GM12878 (cell line): ENCODE results near the gene SMARCAD1. TPM values are rescaled to one million over a fixed set of nuclear protein-coding genes. Genes with fewer than 3 reads are reported as not detected.

Experiments
- ATAC-seq: fragments of 200-7000 bp; cut with Tn5 transposase; 3 replicates; pipeline ENCODE4 v1.9.1; 2020; ENCODE audit warnings: mild to moderate bottlenecking, moderate library complexity
- BruUV-seq: library from RNA; stranded (reverse); fragments of 400-500 nt; replicated peaks from 2 replicates; lab custom pipeline; 2021; lab: Mats Ljungman, UMichigan
- CTCF ChIA-PET: fragments of 300-600 bp; sonication (Branson Sonifier 250); formaldehyde crosslinking; extraction: SDS; loops from one replicate; lab custom pipeline; 2021; ENCODE audit warnings: inconsistent platforms; lab: Yijun Ruan, JAX
- POLR2A ChIA-PET: fragments of 350-600 bp; formaldehyde crosslinking; extraction: SDS; loops from one replicate; lab custom pipeline; 2021; ENCODE audit warnings: inconsistent platforms; lab: Charles Lee
- RAD21 ChIA-PET: fragments of 300-600 bp; sonication (Branson Sonifier 250); formaldehyde crosslinking; loops from one replicate; lab custom pipeline; 2023; ENCODE audit warnings: antibody characterized with exemption; ENCODE audit not compliant: unreplicated experiment; lab: Charles Lee
- SMC1A ChIA-PET: fragments of 300-600 bp; sonication (Branson Sonifier 250); formaldehyde crosslinking; loops from one replicate; lab custom pipeline; 2023; ENCODE audit not compliant: unreplicated experiment, uncharacterized antibody; lab: Charles Lee
- DNase-seq: peaks from one replicate; pipeline ENCODE4 v3.0.0-alpha.2; 2011; ENCODE audit warnings: low read depth, low spot score
- FAIRE-seq: peaks from 3 replicates; lab custom pipeline; 2011; peaks lifted over from hg19 to GRCh38; lab: Jason Lieb, UNC
- H2AFZ ChIP-seq: 2 replicates; pipeline ENCODE4 v1.6.0; 2011; ENCODE audit warnings: low read depth, low read length, control low read depth; ENCODE audit not compliant: control insufficient read depth
- H3K27ac ChIP-seq: 2 replicates; pipeline ENCODE4 v1.5.1; 2011; ENCODE audit warnings: control low read depth; ENCODE audit not compliant: control insufficient read depth, insufficient read depth
- H3K27me3 ChIP-seq, 2 experiments: replicated peaks in 1 of 2; 2 replicates each; pipeline versions ENCODE4 v1.6.0 to v1.6.1; 2011; ENCODE audit warnings: low read length in 1 of 2; ENCODE audit not compliant: control insufficient read depth in 2 of 2, insufficient read depth in 2 of 2
- H3K36me3 ChIP-seq, 2 experiments: 2 replicates each; pipeline ENCODE4 v1.5.1; 2011; ENCODE audit warnings: low read length in 1 of 2; ENCODE audit not compliant: control insufficient read depth in 2 of 2, insufficient read depth in 2 of 2
- H3K4me1 ChIP-seq: 2 replicates; pipeline ENCODE4 v1.6.1; 2011; ENCODE audit warnings: mild to moderate bottlenecking, low read length, moderate library complexity, mixed read lengths; ENCODE audit not compliant: control insufficient read depth, insufficient read depth
- H3K4me2 ChIP-seq: 2 replicates; pipeline ENCODE4 v1.6.0; 2011; ENCODE audit warnings: control low read depth; ENCODE audit not compliant: control insufficient read depth, insufficient read depth
- H3K4me3 ChIP-seq: fragments of 200-600 bp; sonication (generic); 2 replicates; pipeline ENCODE4 v1.5.1; 2016
- H3K79me2 ChIP-seq: 2 replicates; pipeline ENCODE4 v1.6.0; 2011; ENCODE audit warnings: low read length; ENCODE audit not compliant: control insufficient read depth, insufficient read depth
- H3K9ac ChIP-seq: 2 replicates; pipeline ENCODE4 v1.8.0; 2011; ENCODE audit warnings: low read length, control low read depth, mixed read lengths; ENCODE audit not compliant: control insufficient read depth, insufficient read depth
- H3K9me3 ChIP-seq: replicated peaks from 3 replicates; pipeline ENCODE4 v1.5.1; 2011; ENCODE audit warnings: mild to moderate bottlenecking, low read length; ENCODE audit not compliant: control insufficient read depth, insufficient read depth
- H4K20me1 ChIP-seq: 2 replicates; pipeline ENCODE4 v1.6.0; 2011; ENCODE audit not compliant: control insufficient read depth, insufficient read depth
- CBX3 ChIP-seq: fragments of 200-600 bp; sonication (generic); IDR thresholded peaks from 2 replicates; pipeline ENCODE4 v1.6.1; 2016; ENCODE audit warnings: low read depth, borderline replicate concordance
- CREB1 ChIP-seq: IDR thresholded peaks from 2 replicates; pipeline ENCODE4 v1.6.1; 2012; ENCODE audit warnings: low read depth, mild to moderate bottlenecking, inconsistent platforms
- EP300 ChIP-seq, 2 experiments: fragments of 150-350 bp in 1 of 2; IDR thresholded peaks; 2 replicates each; pipeline ENCODE4 v1.6.1; 2011 to 2012; ENCODE audit warnings: low read depth in 2 of 2, low read length in 2 of 2, borderline replicate concordance in 1 of 2, improper control_type of control experiment in 1 of 2, inconsistent platforms in 1 of 2; ENCODE audit not compliant: control insufficient read depth in 1 of 2
- HDAC6 ChIP-seq: fragments of 200-600 bp; sonication (generic); IDR thresholded peaks from one replicate; pipeline ENCODE4 v1.8.0; 2017; ENCODE audit warnings: antibody characterized with exemption; ENCODE audit not compliant: unreplicated experiment
- MTA2 ChIP-seq: fragments of 450-650 bp; IDR thresholded peaks from 2 replicates; pipeline ENCODE4 v1.6.1; 2016; ENCODE audit warnings: low read depth, mild to moderate bottlenecking, moderate library complexity
- NFYA ChIP-seq: IDR thresholded peaks from 2 replicates; pipeline ENCODE4 v1.6.1; 2011; ENCODE audit warnings: low read depth, mild to moderate bottlenecking, low read length, improper control_type of control experiment, borderline replicate concordance
- POLR2AphosphoS2 ChIP-seq: IDR thresholded peaks from 2 replicates; pipeline ENCODE4 v1.6.1; 2011; ENCODE audit warnings: low read depth, mild to moderate bottlenecking, low read length, improper control_type of control experiment, moderate library complexity
- POLR2AphosphoS5 ChIP-seq: IDR thresholded peaks from 2 replicates; pipeline ENCODE4 v1.6.1; 2011; ENCODE audit warnings: mild to moderate bottlenecking, low read length, inconsistent platforms
- POU2F2 ChIP-seq: IDR thresholded peaks from 3 replicates; pipeline ENCODE4 v1.6.1; 2011; ENCODE audit warnings: low read depth, mild to moderate bottlenecking, low read length, borderline replicate concordance
- RB1 ChIP-seq: fragments of 450-650 bp; formaldehyde crosslinking; IDR thresholded peaks from 2 replicates; pipeline ENCODE4 v1.6.1; 2017; ENCODE audit warnings: mild to moderate bottlenecking, borderline replicate concordance
- WRNIP1 ChIP-seq: IDR thresholded peaks from 2 replicates; pipeline ENCODE4 v1.6.1; 2011; ENCODE audit warnings: low read depth, low read length, improper control_type of control experiment, borderline replicate concordance
- ZBED1 ChIP-seq: IDR thresholded peaks from 2 replicates; pipeline ENCODE4 v1.6.1; 2016; ENCODE audit warnings: borderline replicate concordance
- WGBS: methylation state at CpG from one replicate; pipeline ENCODE4 v1.1.6; 2016; ENCODE audit warnings: low lambda C conversion rate; ENCODE audit not compliant: insufficient replicate concordance, insufficient coverage; ENCODE audit errors: missing lambda C conversion rate; 5-methylcytosine and 5-hydroxymethylcytosine counted together
- in situ Hi-C: fragments of 300-500 bp; cut with MboI; formaldehyde crosslinking; loops from 9 replicates; pipeline ENCODE4 v1.14.3; 2018; ENCODE audit warnings: mixed read lengths
- intact Hi-C: fragments of 100-400 bp; cut with micrococcal nuclease; formaldehyde crosslinking; loops from one replicate; pipeline ENCODE4 v1.14.2; 2022; ENCODE audit not compliant: unreplicated experiment
- polyA plus RNA-seq, 11 experiments: library from polyadenylated mRNA; depleted of rRNA in 4 of 11; unstranded in 6 of 11; stranded (reverse) in 5 of 11; fragments of >200 nt; fragmentation: Nextera tagmentation in 4 of 11; fragmentation: Illumina TruSeq in 1 of 11; extraction: Ambion mirVana in 4 of 11; extraction: Trizol in 1 of 11; gene quantifications; 1 replicate in 1 of 11; 2 replicates in 10 of 11; pipeline versions ENCODE4 v1.2.1 to v1.2.3, GENCODE V29; 2011 to 2016; ENCODE audit warnings: inconsistent platforms in 2 of 11, missing spikeins in 2 of 11, low read depth in 1 of 11
- total RNA-seq, 4 experiments: library from RNA; depleted of rRNA in 3 of 4; stranded (reverse); fragments of >200 nt in 3 of 4; fragmentation: Illumina TruSeq in 1 of 4; extraction: Trizol in 1 of 4; gene quantifications; 2 replicates each; pipeline versions ENCODE4 v1.2.1 to v1.2.3, GENCODE V29; 2013 to 2021
- TF ChIP-seq, protein P1 (sequence below): fragments of 450-650 bp; formaldehyde crosslinking; IDR thresholded peaks from 2 replicates; pipeline ENCODE4 v1.5.0; 2022; ENCODE audit warnings: mild to moderate bottlenecking, missing genetic modification characterization
- TF ChIP-seq, protein P2 (sequence below): IDR thresholded peaks from 2 replicates; pipeline ENCODE4 v1.6.1; 2011; ENCODE audit warnings: borderline replicate concordance, low read depth, mild to moderate bottlenecking, moderate library complexity, low read length; ENCODE audit not compliant: insufficient read depth, poor library complexity, severe bottlenecking
- TF ChIP-seq, protein P3 (sequence below): IDR thresholded peaks from 2 replicates; pipeline ENCODE4 v1.6.1; 2012; ENCODE audit warnings: low read depth, low read length, improper control_type of control experiment
- TF ChIP-seq, protein P4 (sequence below): fragments of 450-650 bp; IDR thresholded peaks from 2 replicates; pipeline ENCODE4 v1.6.1; 2018; ENCODE audit warnings: mild to moderate bottlenecking, low read depth, moderate library complexity; ENCODE audit not compliant: partially characterized antibody

SMARCAD1 gene
- total and polyA plus RNA-seq, 10 of the 15 experiments (the other 5 are each of a cell fraction or from before 2014, with no cell fraction given): 7.6 to 41.2 (median 27.7) TPM

DNA sequence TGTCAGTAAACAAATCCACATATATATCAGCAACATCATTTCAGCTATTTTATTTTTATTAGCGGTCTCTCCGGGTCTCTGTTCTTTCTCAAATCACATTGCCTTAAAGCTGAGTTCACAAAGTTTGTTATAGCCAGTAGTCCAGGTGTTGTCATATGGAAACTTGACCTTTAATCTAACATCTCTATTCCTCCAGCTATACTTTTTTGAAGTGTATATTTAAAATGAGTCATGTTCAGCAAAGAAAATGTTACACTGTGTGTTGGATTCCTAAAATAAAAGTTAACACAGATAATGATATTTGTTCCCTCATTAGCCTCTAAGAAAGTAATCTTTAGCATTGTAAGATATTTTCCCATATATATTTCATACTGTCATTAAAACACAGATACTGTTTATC is 63.6 kb downstream of the SMARCAD1 start:
- DNase-seq: no peak
- H3K4me2 ChIP-seq: no peak overlapping the region
- in situ Hi-C loops: no loop called here
- no peaks in the 10 kb centered on the region for H3K4me1 ChIP-seq
- peaks cover 0 to 11% of the 10 kb centered on the region in 2 experiments; a peak in 1 of 4 replicates for H3K36me3 ChIP-seq
- ATAC-seq: no peak
- H3K27me3 ChIP-seq: no peaks in the 10 kb centered on the region
- POLR2A ChIA-PET: no interaction called here
- CTCF ChIA-PET: no interaction called here
- BruUV-seq: no TSS peak
- H3K9ac ChIP-seq: no peak overlapping the region
- WGBS: 50% methylated on average over 2 of the region's 2 CpGs
- no peak overlapping the region for H3K27ac ChIP-seq
- SMC1A ChIA-PET: interaction anchor here (1.1 kb wide), 1 partner anchor 252 kb away, joined by 3 read pairs; no protein-coding TSS in a partner anchor
- H3K9me3 ChIP-seq: no peaks in the 10 kb centered on the region
- intact Hi-C loops: no loop called here
- no peaks in the 10 kb centered on the region for H4K20me1 ChIP-seq
- RAD21 ChIA-PET: no interaction called here
- no peaks in the 10 kb centered on the region for H3K79me2 ChIP-seq
- H3K4me3 ChIP-seq: no peak overlapping the region
- FAIRE-seq: no peak
- no peak overlapping the region for H2AFZ ChIP-seq
- TF ChIP-seq, protein P1, sequence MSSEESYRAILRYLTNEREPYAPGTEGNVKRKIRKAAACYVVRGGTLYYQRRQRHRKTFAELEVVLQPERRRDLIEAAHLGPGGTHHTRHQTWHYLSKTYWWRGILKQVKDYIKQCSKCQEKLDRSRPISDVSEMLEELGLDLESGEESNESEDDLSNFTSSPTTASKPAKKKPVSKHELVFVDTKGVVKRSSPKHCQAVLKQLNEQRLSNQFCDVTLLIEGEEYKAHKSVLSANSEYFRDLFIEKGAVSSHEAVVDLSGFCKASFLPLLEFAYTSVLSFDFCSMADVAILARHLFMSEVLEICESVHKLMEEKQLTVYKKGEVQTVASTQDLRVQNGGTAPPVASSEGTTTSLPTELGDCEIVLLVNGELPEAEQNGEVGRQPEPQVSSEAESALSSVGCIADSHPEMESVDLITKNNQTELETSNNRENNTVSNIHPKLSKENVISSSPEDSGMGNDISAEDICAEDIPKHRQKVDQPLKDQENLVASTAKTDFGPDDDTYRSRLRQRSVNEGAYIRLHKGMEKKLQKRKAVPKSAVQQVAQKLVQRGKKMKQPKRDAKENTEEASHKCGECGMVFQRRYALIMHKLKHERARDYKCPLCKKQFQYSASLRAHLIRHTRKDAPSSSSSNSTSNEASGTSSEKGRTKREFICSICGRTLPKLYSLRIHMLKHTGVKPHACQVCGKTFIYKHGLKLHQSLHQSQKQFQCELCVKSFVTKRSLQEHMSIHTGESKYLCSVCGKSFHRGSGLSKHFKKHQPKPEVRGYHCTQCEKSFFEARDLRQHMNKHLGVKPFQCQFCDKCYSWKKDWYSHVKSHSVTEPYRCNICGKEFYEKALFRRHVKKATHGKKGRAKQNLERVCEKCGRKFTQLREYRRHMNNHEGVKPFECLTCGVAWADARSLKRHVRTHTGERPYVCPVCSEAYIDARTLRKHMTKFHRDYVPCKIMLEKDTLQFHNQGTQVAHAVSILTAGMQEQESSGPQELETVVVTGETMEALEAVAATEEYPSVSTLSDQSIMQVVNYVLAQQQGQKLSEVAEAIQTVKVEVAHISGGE (CRISPR knock-in tag): no peak
- TF ChIP-seq POU2F2 (no peak), MTA2 (no peak), ZBED1 (no peak), WRNIP1 (no peak), RB1 (no peak), POLR2AphosphoS5 (no peak), CBX3 (no peak), CREB1 (no peak), NFYA (no peak), EP300 (IDR thresholded peaks at IDR 0.05; ENCODE audit: borderline replicate concordance in 1 of 2, control insufficient read depth in 1 of 2, low read depth in 2 of 2, low read length in 2 of 2) (no peak), HDAC6 (no peak), POLR2AphosphoS2 (no peak)
- TF ChIP-seq, protein P2, sequence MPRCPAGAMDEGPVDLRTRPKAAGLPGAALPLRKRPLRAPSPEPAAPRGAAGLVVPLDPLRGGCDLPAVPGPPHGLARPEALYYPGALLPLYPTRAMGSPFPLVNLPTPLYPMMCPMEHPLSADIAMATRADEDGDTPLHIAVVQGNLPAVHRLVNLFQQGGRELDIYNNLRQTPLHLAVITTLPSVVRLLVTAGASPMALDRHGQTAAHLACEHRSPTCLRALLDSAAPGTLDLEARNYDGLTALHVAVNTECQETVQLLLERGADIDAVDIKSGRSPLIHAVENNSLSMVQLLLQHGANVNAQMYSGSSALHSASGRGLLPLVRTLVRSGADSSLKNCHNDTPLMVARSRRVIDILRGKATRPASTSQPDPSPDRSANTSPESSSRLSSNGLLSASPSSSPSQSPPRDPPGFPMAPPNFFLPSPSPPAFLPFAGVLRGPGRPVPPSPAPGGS: no peak
- TF ChIP-seq, protein P3, sequence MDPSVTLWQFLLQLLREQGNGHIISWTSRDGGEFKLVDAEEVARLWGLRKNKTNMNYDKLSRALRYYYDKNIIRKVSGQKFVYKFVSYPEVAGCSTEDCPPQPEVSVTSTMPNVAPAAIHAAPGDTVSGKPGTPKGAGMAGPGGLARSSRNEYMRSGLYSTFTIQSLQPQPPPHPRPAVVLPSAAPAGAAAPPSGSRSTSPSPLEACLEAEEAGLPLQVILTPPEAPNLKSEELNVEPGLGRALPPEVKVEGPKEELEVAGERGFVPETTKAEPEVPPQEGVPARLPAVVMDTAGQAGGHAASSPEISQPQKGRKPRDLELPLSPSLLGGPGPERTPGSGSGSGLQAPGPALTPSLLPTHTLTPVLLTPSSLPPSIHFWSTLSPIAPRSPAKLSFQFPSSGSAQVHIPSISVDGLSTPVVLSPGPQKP: no peak
- TF ChIP-seq, protein P4, sequence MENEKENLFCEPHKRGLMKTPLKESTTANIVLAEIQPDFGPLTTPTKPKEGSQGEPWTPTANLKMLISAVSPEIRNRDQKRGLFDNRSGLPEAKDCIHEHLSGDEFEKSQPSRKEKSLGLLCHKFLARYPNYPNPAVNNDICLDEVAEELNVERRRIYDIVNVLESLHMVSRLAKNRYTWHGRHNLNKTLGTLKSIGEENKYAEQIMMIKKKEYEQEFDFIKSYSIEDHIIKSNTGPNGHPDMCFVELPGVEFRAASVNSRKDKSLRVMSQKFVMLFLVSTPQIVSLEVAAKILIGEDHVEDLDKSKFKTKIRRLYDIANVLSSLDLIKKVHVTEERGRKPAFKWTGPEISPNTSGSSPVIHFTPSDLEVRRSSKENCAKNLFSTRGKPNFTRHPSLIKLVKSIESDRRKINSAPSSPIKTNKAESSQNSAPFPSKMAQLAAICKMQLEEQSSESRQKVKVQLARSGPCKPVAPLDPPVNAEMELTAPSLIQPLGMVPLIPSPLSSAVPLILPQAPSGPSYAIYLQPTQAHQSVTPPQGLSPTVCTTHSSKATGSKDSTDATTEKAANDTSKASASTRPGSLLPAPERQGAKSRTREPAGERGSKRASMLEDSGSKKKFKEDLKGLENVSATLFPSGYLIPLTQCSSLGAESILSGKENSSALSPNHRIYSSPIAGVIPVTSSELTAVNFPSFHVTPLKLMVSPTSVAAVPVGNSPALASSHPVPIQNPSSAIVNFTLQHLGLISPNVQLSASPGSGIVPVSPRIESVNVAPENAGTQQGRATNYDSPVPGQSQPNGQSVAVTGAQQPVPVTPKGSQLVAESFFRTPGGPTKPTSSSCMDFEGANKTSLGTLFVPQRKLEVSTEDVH: no peak
